Measurements from ENCODE around the gene USHBP1. TPM values are rescaled to one million over a fixed set of nuclear protein-coding genes. Genes with fewer than 3 reads are reported as not detected.

Gene USHBP1
- total and polyA plus RNA-seq, 9 donors: 1.1 to 8.9 (median 2.0) TPM

DNA sequence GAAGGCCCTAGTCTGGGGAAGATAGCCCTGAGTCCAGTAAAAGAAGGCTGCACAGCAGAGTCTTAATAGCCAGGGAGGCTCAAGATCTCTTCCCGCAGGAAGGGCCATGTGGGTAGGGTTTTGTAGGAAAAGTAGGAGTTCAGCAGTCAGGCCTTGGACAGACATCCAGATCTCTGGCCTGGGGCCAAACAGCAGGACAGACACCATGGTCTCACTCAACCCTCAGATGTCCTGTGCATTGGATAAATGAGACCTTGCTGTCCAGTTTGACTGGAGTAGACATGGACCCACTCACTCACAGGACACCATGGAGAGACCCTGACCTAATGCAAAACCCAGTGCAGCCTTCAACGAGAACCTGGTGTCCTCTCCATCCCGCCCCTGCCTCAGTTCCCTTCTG is 34.7 kb downstream of the USHBP1 start:
- peaks cover 4% of the 10 kb centered on the region for H3K4me1 ChIP-seq (ENCODE audit: insufficient read depth)
- 84 to 92% (median 91%) methylated on average over 3 of the region's 3 CpGs for WGBS, 3 donors
- H3K4me3 ChIP-seq: no peak overlapping the region
- intact Hi-C loops (cut with DNase I): no loop called here
- H3K9me3 ChIP-seq: no peaks in the 10 kb centered on the region
- TF ChIP-seq, protein P1, sequence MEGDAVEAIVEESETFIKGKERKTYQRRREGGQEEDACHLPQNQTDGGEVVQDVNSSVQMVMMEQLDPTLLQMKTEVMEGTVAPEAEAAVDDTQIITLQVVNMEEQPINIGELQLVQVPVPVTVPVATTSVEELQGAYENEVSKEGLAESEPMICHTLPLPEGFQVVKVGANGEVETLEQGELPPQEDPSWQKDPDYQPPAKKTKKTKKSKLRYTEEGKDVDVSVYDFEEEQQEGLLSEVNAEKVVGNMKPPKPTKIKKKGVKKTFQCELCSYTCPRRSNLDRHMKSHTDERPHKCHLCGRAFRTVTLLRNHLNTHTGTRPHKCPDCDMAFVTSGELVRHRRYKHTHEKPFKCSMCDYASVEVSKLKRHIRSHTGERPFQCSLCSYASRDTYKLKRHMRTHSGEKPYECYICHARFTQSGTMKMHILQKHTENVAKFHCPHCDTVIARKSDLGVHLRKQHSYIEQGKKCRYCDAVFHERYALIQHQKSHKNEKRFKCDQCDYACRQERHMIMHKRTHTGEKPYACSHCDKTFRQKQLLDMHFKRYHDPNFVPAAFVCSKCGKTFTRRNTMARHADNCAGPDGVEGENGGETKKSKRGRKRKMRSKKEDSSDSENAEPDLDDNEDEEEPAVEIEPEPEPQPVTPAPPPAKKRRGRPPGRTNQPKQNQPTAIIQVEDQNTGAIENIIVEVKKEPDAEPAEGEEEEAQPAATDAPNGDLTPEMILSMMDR (IDR thresholded peaks at IDR 0.05): no peak
- TF ChIP-seq EP300 (IDR thresholded peaks at IDR 0.05) (no peak), POLR2A (IDR thresholded peaks at IDR 0.05) (no peak)
- DNase-seq: no peak
- no peaks in the 10 kb centered on the region for H3K27me3 ChIP-seq
- H3K27ac ChIP-seq: no peak overlapping the region
- no peaks in the 10 kb centered on the region for H3K36me3 ChIP-seq

DNA sequence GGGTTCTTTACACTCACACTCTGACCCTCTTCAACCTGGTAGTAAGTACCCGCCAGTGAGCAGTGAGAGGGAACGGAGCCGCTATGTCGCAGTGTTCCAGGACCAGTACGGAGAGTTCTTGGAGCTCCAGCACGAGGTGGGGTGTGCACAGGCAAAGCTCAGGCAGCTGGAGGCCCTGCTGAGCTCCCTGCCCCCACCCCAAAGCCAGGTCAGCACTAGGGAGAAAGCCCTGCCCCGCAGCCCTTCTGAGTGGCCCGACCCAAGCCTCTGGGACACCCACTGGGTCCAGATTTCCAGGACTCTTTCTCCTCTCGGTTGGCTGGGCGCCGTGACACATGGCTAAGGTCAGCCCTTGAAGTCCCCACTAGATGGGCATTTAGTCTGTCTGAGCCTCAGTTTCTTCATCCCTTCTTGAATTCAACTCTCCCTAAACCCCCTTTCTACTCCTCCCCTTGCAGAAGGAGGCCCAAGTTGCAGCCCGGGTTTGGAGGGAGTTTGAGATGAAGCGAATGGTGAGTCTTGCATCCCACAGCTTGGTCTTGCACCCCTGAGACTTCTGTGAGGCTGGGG is 36.7 kb downstream of the USHBP1 start:
- Histone ChIP-seq H3K36me3 (no peaks in the 10 kb centered on the region), H3K9me3 (no peaks in the 10 kb centered on the region), H3K27ac (peak overlapping the region in 1 of 2 donors; percentile 23), H3K4me1 (ENCODE audit: insufficient read depth) (peaks cover 3% of the 10 kb centered on the region), H3K27me3 (no peaks in the 10 kb centered on the region), H3K4me3 (no peak overlapping the region)
- TF ChIP-seq, protein P1 (IDR thresholded peaks at IDR 0.05): no peak
- TF ChIP-seq EP300 (IDR thresholded peaks at IDR 0.05) (no peak), POLR2A (IDR thresholded peaks at IDR 0.05) (no peak)
- peak in 3 of 5 donors; percentile 44 to 60 (median 48) for DNase-seq
- intact Hi-C loops (cut with DNase I): no loop called here
- WGBS, 3 donors: 65 to 71% (median 66%) methylated on average over 13 of the region's 13 CpGs

DNA sequence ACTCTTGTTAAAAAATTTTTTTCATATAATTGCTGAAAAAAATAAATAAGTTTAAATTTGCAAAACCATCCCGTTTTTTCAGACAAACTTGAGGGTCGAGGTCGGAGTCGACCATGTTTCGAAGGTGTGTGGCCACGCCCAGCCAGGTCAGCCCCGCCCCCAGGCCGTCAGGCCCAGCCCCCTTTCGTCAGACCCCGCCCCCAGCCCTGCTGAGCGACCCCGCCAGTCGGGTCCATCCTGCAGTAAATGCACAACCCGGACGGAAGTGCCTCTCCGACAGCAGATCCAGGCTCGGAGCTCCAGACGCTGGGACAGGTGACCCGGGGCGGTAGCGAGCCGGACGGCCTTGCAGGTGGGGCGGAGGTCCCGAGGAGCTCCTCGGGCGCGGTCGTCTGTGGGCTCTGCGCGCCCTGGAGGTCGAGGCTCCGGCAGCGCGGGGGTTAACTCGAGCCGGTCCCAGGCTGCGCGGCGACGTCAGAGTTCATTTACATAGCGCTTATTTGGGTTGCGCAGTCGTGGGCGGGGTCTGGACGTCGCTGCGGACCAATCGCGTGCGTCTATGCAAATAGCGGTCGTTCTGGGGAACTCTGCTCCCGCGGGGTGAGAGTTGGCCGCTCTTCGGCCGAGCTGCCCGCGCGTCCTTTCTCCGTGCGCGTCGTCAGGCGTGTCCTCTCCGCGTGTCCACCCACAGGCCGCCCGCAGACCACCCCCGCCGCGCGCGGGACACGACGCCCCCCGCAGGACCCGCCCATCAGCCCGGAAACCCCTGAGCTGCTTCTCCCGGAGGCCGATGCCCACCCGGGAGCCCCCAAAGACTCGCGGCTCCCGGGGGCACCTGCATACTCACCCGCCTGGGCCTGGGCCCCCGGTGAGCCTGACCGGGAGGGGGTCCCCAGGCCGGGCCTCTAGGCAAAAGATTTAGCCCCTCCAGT is 38.3 kb downstream of the USHBP1 start, which contains the start of gene OCEL1:
OCEL1 (plus strand) TSS at position 225 of the 932 bp plus-strand sequence; CDS start at position 247, 22 bp downstream.
- Histone ChIP-seq H3K27me3 (no peaks in the 10 kb centered on the region), H3K4me1 (ENCODE audit: insufficient read depth) (peaks cover 3% of the 10 kb centered on the region), H3K27ac (peak within 1 kb of the TSS; percentile 69 to 83), H3K36me3 (no peaks in the 10 kb centered on the region), H3K9me3 (no peaks in the 10 kb centered on the region), H3K4me3 (peak within 1 kb of the TSS; percentile 55)
- DNase-seq: peak; percentile 97 to 99 (median 98)
- WGBS, 3 donors: 0 to 1% (median 1%) methylated on average over 72 to 90 of the region's 90 CpGs
- peak; percentile 13 for TF ChIP-seq EP300 (IDR thresholded peaks at IDR 0.05)
- TF ChIP-seq, protein P1 (IDR thresholded peaks at IDR 0.05): peak in 1 of 3 donors; percentile 20
- peak; percentile 95 for TF ChIP-seq POLR2A (IDR thresholded peaks at IDR 0.05)
- intact Hi-C loops (cut with DNase I): no loop called here

DNA sequence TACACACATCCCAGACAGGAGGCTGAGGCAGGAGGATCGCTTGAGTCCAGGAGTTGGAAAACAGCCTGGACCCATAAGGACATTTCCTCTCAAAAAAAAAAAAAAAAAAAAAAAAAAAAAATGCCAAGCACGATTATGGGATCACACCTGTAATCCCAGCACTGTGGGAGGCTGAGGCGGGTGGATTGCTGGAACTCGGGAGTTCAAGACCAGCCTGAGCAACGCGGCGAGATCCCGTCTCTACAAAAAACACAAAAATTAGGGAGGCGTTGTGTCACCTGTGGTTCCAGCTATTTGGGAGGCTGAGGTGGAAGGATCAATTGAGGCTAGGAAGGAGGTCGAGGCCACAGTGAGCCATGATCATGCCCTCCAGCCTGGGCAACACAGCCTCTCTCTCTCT is 39.5 kb downstream of the USHBP1 start:
- intact Hi-C loops (cut with DNase I): no loop called here
- Histone ChIP-seq H3K27ac (no peak overlapping the region), H3K9me3 (no peaks in the 10 kb centered on the region), H3K27me3 (no peaks in the 10 kb centered on the region), H3K36me3 (no peaks in the 10 kb centered on the region), H3K4me3 (no peak overlapping the region), H3K4me1 (ENCODE audit: insufficient read depth) (peaks cover 7% of the 10 kb centered on the region)
- TF ChIP-seq POLR2A (IDR thresholded peaks at IDR 0.05) (no peak), EP300 (IDR thresholded peaks at IDR 0.05) (no peak)
- TF ChIP-seq, protein P1 (IDR thresholded peaks at IDR 0.05): no peak
- 72 to 82% (median 79%) methylated on average over 10 of the region's 10 CpGs for WGBS, 3 donors
- peak in 1 of 5 donors; percentile 31 for DNase-seq
